IPS-15b (cell line): ENCODE data around the gene GEMIN8.

ENCODE experiments used
- H3K27me3 ChIP-seq: one replicate; pipeline ENCODE4 v1.6.1; 2013; ENCODE audit warnings: low read length; ENCODE audit not compliant: control insufficient read depth, insufficient read depth
- H3K36me3 ChIP-seq: one replicate; pipeline ENCODE4 v1.6.1; 2013; ENCODE audit warnings: low read length; ENCODE audit not compliant: control insufficient read depth, insufficient read depth
- H3K4me1 ChIP-seq: one replicate; pipeline ENCODE4 v1.6.1; 2013; ENCODE audit warnings: mild to moderate bottlenecking, low read length; ENCODE audit not compliant: control insufficient read depth, insufficient read depth
- H3K4me3 ChIP-seq: one replicate; pipeline ENCODE4 v1.5.1; 2013; ENCODE audit warnings: low read depth, low read length
- H3K9ac ChIP-seq: one replicate; pipeline ENCODE4 v1.6.1; 2013; ENCODE audit warnings: low read depth, mild to moderate bottlenecking, low read length
- H3K9me3 ChIP-seq: one replicate; pipeline ENCODE4 v1.6.1; 2013; ENCODE audit warnings: mild to moderate bottlenecking, low read length; ENCODE audit not compliant: control insufficient read depth, insufficient read depth

The GEMIN8 gene

DNA sequence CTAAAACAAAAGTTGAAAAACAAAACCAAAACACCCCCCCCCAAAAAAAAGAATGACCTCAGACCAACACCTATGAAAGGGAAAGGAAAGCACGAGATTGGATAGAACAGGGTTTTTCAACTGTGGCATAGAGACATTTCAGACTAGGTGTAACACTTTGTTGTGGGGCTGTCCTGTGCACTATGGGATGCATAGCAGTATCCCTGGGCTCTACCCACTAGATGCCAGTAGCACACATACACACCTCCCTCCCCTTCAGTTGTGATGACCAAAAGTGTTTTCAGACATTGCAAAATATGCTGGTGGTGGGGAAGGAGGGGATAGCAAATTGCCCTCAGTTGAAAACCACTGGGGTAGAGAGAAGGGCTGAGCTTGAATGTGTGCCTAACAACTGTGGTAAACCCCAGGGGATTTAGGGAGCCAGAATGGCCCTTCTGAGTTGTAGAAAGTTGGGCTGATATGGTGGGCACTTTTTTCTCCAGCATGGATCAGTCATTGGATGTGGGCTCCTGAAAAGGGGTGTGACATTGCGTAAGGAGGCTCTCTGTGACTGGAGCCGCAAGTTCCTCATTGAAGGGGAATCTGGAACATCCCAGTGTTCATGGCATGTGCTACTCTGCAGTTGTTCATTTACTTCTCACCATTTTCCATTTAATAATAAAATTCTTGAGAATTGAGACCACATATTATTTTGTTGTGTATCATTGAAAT lies 8.8 kb upstream of the GEMIN8 start:
- no peaks in the 10 kb centered on the region for H3K9me3 ChIP-seq
- H3K4me3 ChIP-seq = no peak overlapping the region
- no peaks in the 10 kb centered on the region for H3K36me3 ChIP-seq
- H3K27me3 ChIP-seq = no peaks in the 10 kb centered on the region
- H3K4me1 ChIP-seq = peaks cover 3% of the 10 kb centered on the region
- no peak overlapping the region for H3K9ac ChIP-seq

DNA sequence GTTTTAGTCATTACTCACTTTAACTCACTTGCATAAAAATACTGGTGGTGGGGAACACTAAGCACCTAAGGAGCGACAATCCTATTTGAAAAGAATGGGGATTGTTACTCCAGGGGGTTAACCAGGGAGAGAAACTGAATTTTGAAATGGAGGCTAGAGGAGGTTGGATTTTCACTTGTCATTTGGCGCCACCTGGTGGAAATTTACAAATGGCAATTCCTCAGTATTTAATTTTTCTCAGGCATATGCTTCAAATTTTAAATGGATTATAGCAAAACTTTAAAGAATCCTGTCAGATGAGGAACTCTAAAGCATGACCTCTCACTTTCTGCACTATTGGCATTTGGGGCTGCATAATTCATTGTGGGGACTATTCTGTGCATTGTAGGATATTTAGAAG lies 2.7 kb upstream of the GEMIN8 start:
- Histone ChIP-seq H3K9me3 (no peaks in the 10 kb centered on the region), H3K27me3 (no peaks in the 10 kb centered on the region), H3K4me1 (peaks cover 16% of the 10 kb centered on the region), H3K9ac (no peak overlapping the region), H3K4me3 (no peak overlapping the region), H3K36me3 (no peaks in the 10 kb centered on the region)

DNA sequence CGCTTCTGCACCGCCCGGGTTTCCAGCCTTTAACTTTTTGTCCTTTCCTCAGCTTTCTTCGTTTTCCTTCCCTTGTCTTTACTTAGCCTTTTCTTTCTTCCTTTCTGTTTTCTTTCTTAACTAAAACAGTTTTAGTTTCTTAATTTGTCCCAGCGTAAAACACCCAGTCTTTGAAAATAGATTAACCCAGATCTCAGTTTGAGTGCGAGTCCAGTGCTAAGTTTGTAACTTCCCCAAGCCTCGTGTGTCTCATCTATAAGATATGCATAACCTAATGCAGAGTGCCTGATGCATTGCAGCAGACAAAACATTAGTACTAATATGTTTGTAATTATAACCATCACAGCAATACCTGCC lies 460 bp upstream of the GEMIN8 start:
- peak overlapping the region; percentile 84 for H3K9ac ChIP-seq
- H3K9me3 ChIP-seq = no peaks in the 10 kb centered on the region
- peaks cover 25% of the 10 kb centered on the region for H3K4me1 ChIP-seq
- H3K27me3 ChIP-seq = no peaks in the 10 kb centered on the region
- no peaks in the 10 kb centered on the region for H3K36me3 ChIP-seq
- peak overlapping the region; percentile 70 for H3K4me3 ChIP-seq

- Histone ChIP-seq H3K9me3 (no peaks in the 10 kb centered on the region), H3K36me3 (no peaks in the 10 kb centered on the region), H3K9ac (peak overlapping the region; percentile 93), H3K4me1 (peaks cover 25% of the 10 kb centered on the region), H3K4me3 (peak overlapping the region; percentile 70), H3K27me3 (no peaks in the 10 kb centered on the region)
These were observed 660 bp downstream of the GEMIN8 start for GRCh38 chrX:14029039-14029424.

DNA sequence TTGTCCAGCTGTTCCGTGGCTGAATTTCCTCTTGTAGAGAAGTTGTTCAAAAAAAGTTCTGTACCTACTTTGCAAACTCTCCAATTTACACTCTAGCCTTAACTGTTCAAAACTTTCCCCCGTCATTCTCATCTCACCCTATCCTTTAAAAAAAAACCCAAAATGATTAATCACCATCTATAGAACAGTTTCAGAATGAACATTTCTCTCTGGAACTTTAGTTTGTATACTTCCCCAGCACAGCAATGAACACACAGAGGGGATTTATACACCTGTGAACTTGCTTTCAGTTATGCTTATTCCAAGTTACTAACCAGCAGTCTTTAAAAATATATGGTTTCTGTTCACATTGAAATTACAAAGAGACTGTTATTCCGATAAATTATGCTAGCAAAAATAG lies 1.2 kb downstream of the GEMIN8 start:
- no peaks in the 10 kb centered on the region for H3K27me3 ChIP-seq
- H3K9ac ChIP-seq = peak overlapping the region; percentile 93
- H3K4me3 ChIP-seq = peak overlapping the region; percentile 70
- peaks cover 25% of the 10 kb centered on the region for H3K4me1 ChIP-seq
- no peaks in the 10 kb centered on the region for H3K9me3 ChIP-seq
- no peaks in the 10 kb centered on the region for H3K36me3 ChIP-seq

DNA sequence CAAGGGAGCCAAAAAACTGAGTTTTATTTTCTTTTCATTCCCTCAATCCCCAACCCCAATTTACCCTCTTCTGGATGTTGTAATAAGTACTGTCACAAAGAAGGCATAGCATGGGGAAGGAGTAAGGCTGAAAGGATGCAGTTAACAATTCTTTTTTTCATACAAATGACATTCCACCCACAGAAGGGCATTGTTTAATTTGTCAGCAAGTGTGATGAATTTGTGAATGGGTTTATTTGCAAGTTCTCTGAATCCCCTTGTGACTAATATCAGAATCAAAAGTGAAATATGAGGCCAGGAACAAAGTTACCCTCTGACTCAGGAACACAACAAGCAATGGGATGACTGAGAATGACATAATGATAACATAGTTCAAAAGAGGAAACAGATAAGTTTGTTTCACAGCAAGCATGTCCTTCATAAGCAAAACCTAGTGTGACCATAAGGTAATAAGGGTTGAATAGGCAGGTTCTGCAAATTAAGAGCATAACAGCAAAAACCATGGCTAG lies 2.1 kb downstream of the GEMIN8 start:
- H3K4me3 ChIP-seq = no peak overlapping the region
- peaks cover 25% of the 10 kb centered on the region for H3K4me1 ChIP-seq
- H3K9me3 ChIP-seq = no peaks in the 10 kb centered on the region
- H3K9ac ChIP-seq = no peak overlapping the region
- no peaks in the 10 kb centered on the region for H3K27me3 ChIP-seq
- H3K36me3 ChIP-seq = no peaks in the 10 kb centered on the region

DNA sequence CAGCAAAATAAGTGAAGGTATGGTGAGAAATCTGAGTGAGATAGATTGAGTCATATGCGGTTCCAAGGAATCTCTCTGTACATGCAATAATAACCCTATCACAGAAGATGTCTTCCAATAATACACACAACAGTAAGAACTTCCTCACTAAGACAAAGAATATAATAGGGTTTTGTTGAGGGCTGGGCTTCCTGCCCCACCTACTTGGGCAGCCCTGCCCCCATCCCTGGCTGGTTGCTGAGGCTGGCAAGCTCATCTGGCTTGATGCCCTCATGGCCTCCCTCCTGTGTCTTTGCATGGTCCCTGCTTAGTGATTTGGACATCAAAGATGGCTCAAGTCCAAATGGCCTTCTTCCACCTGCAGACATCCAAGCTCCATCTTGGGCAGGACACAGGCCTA lies 2.7 kb downstream of the GEMIN8 start:
- H3K9ac ChIP-seq = no peak overlapping the region
- H3K27me3 ChIP-seq = no peaks in the 10 kb centered on the region
- H3K36me3 ChIP-seq = no peaks in the 10 kb centered on the region
- no peaks in the 10 kb centered on the region for H3K9me3 ChIP-seq
- H3K4me3 ChIP-seq = no peak overlapping the region
- H3K4me1 ChIP-seq = peaks cover 23% of the 10 kb centered on the region

GRCh38 chrX:14026121-14026520 lies 3.6 kb downstream of the GEMIN8 start:
- peaks cover 23% of the 10 kb centered on the region for H3K4me1 ChIP-seq
- no peaks in the 10 kb centered on the region for H3K27me3 ChIP-seq
- no peaks in the 10 kb centered on the region for H3K36me3 ChIP-seq
- H3K9ac ChIP-seq = no peak overlapping the region
- no peak overlapping the region for H3K4me3 ChIP-seq
- no peaks in the 10 kb centered on the region for H3K9me3 ChIP-seq

GRCh38 chrX:14022019-14022418 lies 7.7 kb downstream of the GEMIN8 start:
- Histone ChIP-seq H3K4me3 (no peak overlapping the region), H3K9me3 (no peaks in the 10 kb centered on the region), H3K36me3 (peaks cover 4% of the 10 kb centered on the region), H3K27me3 (no peaks in the 10 kb centered on the region), H3K9ac (no peak overlapping the region), H3K4me1 (peaks cover 6% of the 10 kb centered on the region)

DNA sequence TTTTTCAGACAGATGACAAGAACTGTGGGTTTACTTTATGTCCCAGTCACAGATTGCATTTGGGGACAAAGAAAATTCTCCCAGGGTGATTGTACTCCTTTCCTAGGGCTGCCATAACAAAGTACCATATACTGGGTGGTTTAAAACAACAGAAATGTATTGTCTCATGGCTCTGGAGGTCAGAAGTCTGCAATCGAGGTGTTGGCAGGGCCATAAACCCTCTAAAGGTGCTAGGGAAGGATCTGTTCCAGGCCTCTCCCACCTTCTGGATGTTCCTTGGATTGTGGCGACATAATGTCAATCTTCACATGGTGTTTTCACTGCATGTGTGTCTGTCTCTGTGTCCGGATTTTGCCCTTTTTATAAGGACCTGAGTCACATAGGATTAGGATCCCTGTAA lies 12.3 kb downstream of the GEMIN8 start:
- H3K4me1 ChIP-seq = no peaks in the 10 kb centered on the region
- no peak overlapping the region for H3K9ac ChIP-seq
- H3K27me3 ChIP-seq = no peaks in the 10 kb centered on the region
- no peaks in the 10 kb centered on the region for H3K9me3 ChIP-seq
- no peak overlapping the region for H3K4me3 ChIP-seq
- peaks cover 4% of the 10 kb centered on the region for H3K36me3 ChIP-seq

- no peaks in the 10 kb centered on the region for H3K27me3 ChIP-seq
- H3K36me3 ChIP-seq = peaks cover 4% of the 10 kb centered on the region
- H3K9ac ChIP-seq = no peak overlapping the region
- H3K9me3 ChIP-seq = no peaks in the 10 kb centered on the region
- no peaks in the 10 kb centered on the region for H3K4me1 ChIP-seq
- no peak overlapping the region for H3K4me3 ChIP-seq
These were observed 13.8 kb downstream of the GEMIN8 start for GRCh38 chrX:14015941-14016340.

DNA sequence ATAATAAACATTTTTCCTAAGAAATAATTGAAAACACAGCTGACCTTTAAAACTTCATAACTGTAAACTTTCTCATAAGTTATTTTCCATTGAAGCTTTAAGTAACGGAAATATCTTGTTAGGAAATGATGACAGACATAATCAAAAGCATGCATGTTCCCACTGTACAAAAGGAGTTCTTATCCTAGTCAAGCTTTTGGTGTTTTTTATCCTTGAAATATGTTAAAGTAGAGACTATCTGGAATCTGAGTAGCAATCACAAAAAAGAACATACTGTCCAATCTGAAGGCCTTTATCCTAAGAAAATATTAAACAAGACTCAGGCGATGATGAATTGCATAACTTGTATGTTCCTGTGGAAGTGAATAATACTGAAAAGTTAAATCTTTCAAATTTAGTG lies 14.4 kb downstream of the GEMIN8 start:
- Histone ChIP-seq H3K9me3 (no peaks in the 10 kb centered on the region), H3K4me1 (no peaks in the 10 kb centered on the region), H3K36me3 (no peaks in the 10 kb centered on the region), H3K4me3 (no peak overlapping the region), H3K9ac (no peak overlapping the region), H3K27me3 (no peaks in the 10 kb centered on the region)
